Measurements from ENCODE around the gene KRTAP13-1.

KRTAP13-1 gene, protein sequence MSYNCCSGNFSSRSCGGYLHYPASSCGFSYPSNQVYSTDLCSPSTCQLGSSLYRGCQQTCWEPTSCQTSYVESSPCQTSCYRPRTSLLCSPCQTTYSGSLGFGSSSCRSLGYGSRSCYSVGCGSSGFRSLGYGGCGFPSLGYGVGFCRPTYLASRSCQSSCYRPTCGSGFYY
- total RNA-seq = 0 reads per million in 18 experiments

DNA sequence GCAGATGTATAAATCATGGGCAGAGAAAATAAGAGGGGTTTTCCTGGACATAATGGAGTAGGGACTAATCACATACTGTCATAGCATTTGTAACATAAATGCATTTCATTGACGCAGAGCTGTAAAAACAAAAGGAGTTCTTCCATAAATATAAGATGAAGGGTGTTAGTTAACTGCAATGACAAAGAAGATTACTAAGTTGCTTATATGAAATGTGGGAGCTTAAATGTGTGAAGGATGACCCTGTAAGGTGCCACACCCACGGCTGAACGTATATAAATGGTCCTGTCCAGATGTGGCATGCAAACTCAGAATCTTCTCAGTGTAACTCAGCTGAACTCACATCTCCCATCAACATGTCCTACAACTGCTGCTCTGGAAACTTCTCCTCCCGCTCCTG, at the start of gene KRTAP13-1:
KRTAP13-1 (plus strand) TSS at position 301 of the 400 bp plus-strand sequence; CDS start at position 357, 56 bp downstream.
- no peak for DNase-seq

DNA sequence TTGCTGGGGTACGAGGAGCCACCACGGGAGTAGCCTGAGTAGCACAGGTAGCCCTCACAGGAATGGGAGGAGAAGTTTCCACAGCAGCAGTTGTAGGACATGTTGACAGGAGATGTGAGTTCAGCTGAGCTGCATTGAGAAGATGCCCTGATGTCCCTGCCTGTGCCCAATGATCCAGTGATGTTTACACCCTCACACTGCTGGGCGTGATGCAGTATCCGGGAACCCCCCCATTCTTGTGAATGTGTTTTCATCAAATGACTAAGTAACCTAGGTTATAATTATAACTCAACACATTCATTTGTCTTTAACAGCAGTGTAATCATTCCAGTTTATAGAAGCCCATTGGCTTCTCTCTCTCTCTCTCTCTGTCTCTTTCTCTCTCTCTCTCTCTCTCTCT, 47.3 kb upstream of the KRTAP13-1 start, which contains the start of gene KRTAP23-1:
KRTAP23-1 (minus strand) TSS at position 101 of the 400 bp plus-strand sequence; CDS start at position 101, 0 bp downstream.
- no peak for DNase-seq

DNA sequence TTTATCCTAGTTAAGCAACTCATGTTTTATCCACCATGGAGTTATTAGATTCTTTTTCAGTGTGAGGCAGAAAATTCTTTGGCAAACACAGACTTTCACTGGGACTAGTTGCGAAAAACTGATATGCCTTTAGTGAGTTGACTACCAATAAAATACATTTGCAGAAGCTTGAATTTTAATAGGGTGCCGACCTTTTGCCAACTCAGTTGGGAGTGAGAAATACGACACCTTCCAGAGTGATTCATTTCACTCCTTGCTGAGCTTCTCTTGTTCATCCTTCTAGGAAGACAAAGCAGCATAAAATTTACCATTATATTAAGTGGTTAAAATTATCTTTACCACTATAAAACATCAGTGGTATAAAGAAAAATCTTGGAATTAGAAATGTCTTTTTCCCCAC, 46.3 kb upstream of the KRTAP13-1 start:
- no peak for DNase-seq

DNA sequence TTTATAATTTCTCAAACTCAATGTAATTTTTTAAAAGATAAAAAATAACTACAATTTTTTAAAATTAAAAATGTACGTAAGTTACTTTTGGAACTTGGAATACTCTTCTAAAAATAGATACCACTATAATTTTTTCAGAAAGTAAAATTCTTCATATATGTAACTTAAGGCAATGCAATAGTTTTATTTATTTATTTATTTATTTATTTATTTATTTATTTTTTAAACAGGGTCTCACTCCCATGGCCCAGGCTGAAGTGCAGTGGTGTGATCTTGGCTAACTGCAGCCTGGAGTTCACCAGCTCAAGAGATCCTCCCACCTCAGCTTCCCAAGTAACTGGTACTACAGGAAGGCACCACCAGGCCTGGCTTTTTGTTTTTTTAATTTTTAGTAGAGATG, 44.3 kb upstream of the KRTAP13-1 start:
- no peak for DNase-seq

DNA sequence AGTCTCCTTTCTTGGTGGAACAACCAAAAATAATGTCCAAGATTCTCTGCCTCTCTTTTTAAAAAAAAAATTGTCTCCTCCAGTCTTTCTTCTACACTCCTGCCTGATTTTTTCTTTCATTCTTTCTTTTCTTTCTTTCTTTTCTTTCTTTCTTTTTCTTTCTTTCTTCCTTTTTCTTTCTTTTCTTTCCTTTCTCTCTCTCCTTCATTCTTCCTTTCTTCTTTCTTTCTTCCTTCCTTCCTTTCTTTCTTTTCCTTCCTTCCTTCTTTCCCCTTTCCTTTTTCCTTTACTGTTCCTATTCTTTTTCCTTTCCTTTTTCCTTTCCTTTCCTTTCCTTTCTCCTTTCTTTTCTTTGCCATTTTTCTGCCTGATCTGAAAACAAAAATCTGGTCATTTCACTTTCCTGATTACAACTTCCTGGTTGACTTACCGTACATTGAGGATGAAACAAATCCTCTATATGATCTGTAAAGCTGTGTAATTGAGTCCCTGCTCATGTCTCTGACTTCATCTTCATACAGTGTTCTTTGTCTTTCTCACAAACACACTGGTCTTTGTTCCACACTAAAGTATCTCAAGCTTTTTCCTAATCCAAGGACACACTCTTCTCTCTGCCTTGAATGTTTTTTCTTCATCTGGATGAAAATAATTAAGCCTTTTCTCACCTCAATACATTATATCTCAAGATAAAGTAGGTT, 41.4 kb upstream of the KRTAP13-1 start:
- DNase-seq = no peak

DNA sequence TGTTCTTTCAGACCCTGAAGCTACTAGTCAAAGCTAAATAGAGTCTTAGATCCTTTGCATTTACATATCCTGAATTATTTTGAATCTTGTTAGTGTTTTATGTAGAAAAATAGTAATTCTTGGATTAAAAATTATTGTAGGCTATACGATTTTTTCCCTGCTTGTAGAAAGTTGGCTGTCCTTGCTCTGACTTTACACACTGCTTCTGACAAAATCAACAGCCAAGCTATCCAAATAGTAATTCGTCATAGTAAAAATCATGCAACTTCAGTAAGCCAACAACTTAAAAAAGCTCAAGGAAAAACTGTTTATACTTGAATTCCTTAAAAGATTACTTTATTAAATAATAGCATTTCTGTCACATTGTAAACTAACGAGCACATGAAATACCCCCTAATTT, 39.9 kb upstream of the KRTAP13-1 start:
- DNase-seq = no peak

DNA sequence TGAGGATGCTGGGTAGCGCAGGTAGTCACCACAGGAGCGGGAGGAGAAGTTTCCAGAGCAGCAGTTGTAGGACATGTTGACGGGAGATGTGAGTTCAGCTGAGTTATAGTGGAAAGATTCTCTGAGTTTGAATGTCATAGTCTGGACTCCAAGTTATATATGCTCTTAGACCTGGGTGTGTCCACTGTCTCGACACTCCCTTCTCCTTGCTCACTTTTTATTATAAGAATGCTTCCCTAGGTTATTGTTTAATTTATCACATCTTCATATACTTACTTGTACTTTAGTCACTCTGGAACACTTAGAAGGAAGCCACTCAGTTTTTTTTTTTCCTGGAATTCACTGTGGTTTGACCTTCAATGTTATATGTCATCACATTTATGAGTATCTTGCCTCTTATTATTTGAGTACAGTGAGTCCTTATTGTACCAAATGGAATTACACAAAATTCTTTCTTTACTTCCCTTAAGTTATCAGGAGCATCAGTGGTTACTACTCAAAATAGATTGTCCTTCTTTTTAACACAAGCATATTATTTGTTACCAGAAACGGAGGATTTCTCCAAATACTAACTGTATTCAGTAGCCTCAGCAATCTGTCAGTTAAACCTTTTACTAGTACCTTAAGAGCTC, 23.6 kb upstream of the KRTAP13-1 start, which contains the start of gene KRTAP13-2:
KRTAP13-2 (minus strand) TSS at position 133 of the 632 bp plus-strand sequence; CDS start at position 75, 58 bp downstream.
- DNase-seq = no peak

DNA sequence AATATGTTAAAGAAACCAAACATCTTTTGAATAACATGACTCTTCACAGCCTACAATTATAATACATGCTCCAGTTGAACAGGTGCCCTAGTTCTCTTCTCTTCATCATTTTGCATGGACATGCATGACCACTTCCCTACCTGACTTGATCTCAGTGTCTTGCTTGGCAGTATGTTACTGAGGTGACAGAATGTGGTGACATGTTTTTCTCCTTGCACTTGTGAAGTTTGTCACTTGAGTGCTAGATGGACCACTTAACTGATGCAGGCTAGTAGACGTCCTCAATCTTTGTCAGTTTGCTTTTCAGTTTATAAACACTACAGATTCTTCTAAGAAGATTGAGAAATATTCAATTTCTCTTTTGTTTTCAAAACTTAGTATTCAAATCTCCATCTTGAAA, 13.6 kb upstream of the KRTAP13-1 start:
- no peak for DNase-seq

DNA sequence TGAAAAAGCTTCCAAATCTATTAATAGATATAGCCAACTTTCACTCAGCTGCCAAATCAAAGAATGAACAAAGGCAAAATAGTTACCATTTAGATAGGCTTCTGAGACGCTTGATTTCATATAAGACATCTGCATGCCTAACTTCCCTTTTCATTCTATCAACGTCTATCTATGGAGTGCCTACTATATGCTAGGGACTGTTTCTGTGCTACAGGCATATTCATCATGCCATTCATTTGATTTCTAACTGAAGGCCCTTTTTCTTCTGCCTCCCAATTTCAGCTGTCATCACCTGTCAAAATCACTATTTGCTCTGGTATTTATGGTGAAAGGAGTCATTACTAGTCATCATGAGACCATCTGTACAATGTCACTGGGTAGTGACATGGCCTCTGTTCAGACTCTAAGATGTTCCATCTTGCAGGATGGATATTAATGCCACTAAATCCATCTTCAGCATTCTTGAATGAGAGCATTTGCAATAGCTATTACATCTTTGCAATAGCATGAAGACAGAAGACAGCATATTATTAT, 4.3 kb upstream of the KRTAP13-1 start:
- no peak for DNase-seq

DNA sequence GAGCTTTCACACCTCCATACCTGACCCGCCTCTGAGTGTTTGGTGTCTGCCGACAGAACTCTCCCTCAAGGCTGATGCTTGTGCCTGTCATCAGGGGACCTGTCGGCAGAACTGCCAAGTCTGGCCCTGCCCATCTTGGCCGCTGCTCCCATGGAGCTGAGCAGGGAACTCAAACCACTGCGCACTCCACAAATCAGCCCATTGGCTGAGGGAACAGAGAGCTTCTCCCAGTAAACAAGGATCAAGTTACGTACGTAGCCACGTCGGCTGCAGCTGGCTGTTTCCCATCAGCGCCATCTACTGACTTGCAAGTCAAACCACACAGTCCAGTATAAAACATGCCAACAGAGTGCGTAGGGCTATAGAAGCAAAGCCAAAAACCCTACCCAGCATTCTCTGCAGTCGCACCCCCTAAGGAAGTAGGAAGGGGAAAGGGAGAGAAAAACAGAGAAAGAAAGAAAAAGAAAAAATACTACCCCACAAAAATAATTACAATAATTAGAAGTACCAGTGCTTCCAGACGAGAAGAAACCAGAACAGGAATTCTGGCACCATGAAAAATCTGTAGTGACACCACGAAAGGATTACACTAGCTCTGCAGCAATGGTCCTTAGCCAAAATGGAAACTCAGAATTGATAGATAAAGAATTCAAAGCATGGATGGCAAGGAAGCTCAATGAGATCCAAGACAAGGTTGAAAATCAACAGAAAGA, 13.1 kb downstream of the KRTAP13-1 start:
- DNase-seq = peak in 1 of 2 donors; percentile 32

DNA sequence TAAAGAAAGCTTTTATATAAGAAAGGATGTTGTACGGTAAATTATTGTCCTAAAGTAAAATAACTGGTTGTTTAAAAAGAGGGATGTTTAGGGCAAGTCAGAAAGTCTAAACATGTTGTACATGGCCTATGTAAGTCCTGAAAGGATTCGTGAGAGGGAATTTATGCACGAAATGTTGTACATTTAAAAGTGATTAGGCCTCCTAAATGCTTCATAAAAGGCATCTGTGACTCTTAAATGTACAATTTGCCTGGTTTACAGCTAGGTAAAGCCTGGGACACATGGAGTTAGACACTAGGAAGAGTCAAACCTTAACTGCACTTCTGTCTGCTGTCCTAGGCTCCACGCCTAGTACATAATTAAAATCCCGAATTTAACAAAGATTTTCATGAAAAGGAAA, 20.2 kb downstream of the KRTAP13-1 start:
- DNase-seq = no peak

DNA sequence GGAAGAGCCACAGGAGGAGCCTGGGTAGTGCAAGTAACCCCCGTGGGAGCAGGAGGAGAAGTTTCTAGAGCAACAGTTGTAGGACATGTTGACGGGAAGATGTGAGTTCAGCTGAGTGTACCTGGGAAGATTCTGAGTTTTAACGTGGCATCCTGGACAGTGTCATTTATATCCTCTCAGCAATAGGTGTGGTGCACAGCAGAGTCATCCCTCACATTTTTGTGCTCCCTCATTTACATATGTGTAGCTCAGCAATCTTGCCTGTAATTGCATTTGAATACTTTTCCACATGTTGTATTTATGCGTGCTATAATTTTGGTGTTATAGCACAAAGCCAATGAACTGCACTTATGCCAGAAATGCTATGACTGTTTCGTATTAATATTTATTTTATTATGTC, 30.0 kb downstream of the KRTAP13-1 start, which contains the start of gene KRTAP13-3:
KRTAP13-3 (minus strand) TSS at position 101 of the 400 bp plus-strand sequence; CDS start at position 87, 14 bp downstream.
- no peak for DNase-seq

DNA sequence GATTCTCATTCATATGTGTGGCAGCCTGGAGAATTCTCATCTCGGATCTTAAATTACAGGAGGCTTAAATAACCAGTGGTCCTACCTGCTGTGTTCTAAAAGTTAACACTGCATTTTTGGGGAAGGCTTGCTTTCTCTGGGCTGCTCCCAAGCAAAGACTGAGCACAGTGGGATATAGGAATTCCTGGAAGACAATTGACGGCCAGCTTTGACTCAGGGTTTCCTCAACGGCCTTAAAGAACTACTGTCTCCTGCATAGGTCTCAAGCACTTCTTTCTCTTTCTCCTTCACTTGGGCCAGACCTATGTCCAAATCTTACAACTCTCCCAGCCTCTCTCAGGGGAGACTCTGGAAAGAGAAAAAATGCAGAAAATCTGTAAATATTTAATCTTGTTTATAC, 30.9 kb downstream of the KRTAP13-1 start:
- no peak for DNase-seq

DNA sequence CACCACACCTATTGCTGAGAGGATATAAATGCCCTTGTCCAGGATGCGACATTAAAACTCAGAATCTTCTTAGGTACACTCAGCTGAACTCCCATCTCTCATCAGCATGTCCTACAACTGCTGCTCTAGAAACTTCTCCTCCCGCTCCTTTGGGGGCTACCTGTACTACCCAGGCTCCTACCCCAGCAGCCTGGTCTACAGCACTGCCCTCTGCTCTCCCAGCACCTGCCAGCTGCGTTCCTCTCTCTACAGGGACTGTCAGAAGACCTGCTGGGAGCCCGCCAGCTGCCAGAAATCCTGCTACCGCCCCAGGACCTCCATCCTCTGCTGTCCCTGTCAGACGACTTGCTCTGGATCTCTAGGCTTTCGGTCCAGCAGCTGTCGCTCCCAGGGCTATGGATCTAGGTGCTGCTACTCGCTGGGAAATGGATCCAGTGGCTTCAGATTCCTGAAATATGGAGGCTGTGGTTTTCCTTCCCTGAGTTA, 34.4 kb downstream of the KRTAP13-1 start, which contains the start of gene KRTAP13-4:
KRTAP13-4 (plus strand) TSS at position 51 of the 486 bp plus-strand sequence; CDS start at position 107, 56 bp downstream.
- DNase-seq = no peak

DNA sequence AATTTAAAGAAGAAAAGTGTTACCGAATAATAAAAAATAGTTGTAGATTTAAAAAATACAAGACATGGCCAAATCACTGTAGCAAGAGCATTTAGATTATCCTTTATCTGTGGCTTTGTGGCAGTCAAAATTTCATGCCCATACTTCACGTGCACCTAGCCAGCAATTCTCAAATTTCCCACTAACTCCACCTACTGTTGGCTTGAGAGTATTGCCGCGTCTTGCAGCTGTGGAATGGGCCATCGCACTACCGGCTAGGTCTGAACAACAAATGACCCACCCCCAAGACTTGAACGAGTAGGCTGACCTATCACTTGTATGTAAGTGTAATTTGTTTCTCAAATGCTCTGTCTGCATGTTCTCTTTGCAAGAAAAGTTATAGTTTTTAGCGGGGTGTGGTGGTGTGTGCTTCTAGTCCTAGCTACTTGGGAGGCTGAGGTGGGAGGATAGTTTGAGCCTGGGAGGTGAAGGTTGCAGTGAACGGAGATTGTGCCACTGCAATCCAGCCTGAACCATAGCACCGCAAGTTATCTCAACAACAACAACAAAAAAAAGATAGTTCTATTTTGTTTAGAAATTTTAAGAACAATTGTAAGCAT, 38.3 kb downstream of the KRTAP13-1 start:
- DNase-seq = peak; percentile 15 to 23

DNA sequence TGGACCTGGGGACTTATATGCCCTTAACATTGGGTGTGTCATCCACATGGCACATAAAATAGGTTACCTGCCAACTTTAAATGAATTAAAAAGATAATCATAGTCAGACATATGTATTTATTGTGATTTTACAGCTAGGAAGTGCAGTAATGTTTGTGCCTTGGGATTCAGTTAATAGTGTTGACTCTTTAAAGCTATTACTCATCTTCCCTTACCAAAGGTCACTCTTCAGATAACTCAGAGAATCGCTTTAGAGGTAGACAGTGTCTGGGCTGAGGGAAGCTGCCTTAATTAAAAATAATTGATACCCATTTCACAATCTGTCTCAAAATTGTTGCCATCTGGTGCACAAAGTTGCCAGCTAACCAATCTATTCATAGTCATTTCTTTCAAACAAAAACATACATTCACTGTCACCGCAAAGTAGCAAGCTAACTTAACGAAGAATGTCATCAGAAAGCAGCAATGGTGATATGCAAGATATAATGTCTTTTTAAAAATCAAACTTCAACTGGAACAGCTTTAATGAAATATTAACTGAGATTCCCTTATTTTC, 41.3 kb downstream of the KRTAP13-1 start:
- DNase-seq = no peak

DNA sequence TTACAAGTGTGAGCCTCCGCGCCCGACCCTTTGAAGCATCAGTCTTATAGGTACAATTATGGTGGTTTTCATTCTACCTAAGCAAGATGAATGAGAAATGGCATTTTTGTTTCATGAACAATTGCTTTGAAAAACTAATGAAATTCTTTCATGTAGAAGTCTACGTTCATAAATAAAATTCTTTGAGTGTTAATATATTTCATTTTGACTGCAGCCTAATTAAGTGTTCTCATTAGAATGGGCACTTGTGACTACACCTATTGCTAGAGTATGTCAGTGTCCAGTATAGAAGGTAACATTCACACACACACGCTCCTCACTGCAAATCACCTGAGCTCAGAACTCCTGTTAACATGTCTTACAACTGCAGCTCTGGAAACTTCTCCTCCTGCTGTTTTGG, 44.1 kb downstream of the KRTAP13-1 start, which contains the start of gene KRTAP15-1:
KRTAP15-1 (plus strand) TSS at position 301 of the 400 bp plus-strand sequence; CDS start at position 354, 53 bp downstream.
- DNase-seq = no peak

DNA sequence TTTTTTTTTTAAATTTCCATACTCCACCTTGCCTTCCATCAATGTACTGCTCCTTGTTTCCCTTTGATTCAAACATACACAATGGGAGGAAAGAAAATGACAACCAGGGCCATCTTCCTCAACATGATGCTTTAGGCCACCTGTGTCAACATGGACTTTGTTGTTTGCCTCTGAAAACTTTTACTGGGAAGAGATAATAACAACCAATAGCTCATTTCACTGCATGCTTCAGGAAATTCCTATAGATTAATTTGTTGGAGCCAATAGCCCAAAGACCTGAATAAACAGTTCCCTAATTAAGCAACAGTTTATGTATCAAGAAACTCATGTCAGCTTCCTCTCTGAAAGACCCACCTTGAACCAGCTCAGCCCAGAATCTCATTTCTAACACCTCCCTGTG, 47.4 kb downstream of the KRTAP13-1 start:
- no peak for DNase-seq

DNA sequence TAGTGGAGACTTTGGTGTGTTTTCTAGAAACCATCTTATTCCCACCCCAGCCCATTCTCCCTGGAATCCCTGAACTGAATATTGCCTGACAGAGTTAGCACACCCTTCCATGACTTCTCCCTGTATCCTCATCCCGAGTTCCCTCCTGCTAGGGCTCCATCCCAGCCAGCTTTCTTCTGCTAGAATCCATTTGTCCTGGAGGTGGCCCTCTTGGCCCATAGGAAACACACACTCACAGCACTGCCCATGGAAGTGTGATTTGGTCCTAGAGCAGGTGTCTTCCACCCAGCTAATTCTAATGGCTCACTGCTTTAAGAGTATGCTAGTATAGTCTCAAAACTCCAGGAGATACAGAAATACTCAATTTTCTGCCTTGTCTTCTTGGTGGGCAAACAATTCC, 48.4 kb downstream of the KRTAP13-1 start:
- no peak for DNase-seq
